Measurements from ENCODE around the gene MS4A10.

MS4A10 gene

GRCh38 chr11:60776167-60776566 is 9.0 kb upstream of the MS4A10 start:
- H3K9me3 ChIP-seq (ENCODE audit: control insufficient read depth, insufficient read depth, low read length): no peaks in the 10 kb centered on the region
- no CpG with 5 or more reads among the region's 4 CpGs for WGBS (ENCODE audit: insufficient coverage, insufficient read length)
- DNase-seq (ENCODE audit: low read depth, low spot score): no peak
- no peaks in the 10 kb centered on the region for H3K27me3 ChIP-seq (ENCODE audit: control insufficient read depth, insufficient read depth, low read length)
- no peaks in the 10 kb centered on the region for H3K36me3 ChIP-seq (ENCODE audit: control insufficient read depth, insufficient read depth, low read length)
- no peaks in the 10 kb centered on the region; the same call in 1 of the 2 replicates for H3K4me1 ChIP-seq (ENCODE audit: control insufficient read depth, insufficient read depth, low read length)
- H3K27ac ChIP-seq (ENCODE audit: low read length): no peak overlapping the region
- no peak overlapping the region for H3K4me3 ChIP-seq (ENCODE audit: low read length)

GRCh38 chr11:60777106-60777505 is 8.0 kb upstream of the MS4A10 start:
- H3K36me3 ChIP-seq (ENCODE audit: control insufficient read depth, insufficient read depth, low read length): no peaks in the 10 kb centered on the region
- H3K9me3 ChIP-seq (ENCODE audit: control insufficient read depth, insufficient read depth, low read length): no peaks in the 10 kb centered on the region
- H3K27ac ChIP-seq (ENCODE audit: low read length): no peak overlapping the region
- no peak for DNase-seq (ENCODE audit: low read depth, low spot score)
- H3K4me3 ChIP-seq (ENCODE audit: low read length): no peak overlapping the region
- H3K27me3 ChIP-seq (ENCODE audit: control insufficient read depth, insufficient read depth, low read length): no peaks in the 10 kb centered on the region
- WGBS (ENCODE audit: insufficient coverage, insufficient read length): no CpG with 5 or more reads among the region's 4 CpGs
- H3K4me1 ChIP-seq (ENCODE audit: control insufficient read depth, insufficient read depth, low read length): no peaks in the 10 kb centered on the region; the same call in 1 of the 2 replicates

- Histone ChIP-seq H3K4me1 (ENCODE audit: control insufficient read depth, insufficient read depth, low read length) (no peaks in the 10 kb centered on the region; the same call in 1 of the 2 replicates), H3K27me3 (ENCODE audit: control insufficient read depth, insufficient read depth, low read length) (no peaks in the 10 kb centered on the region), H3K36me3 (ENCODE audit: control insufficient read depth, insufficient read depth, low read length) (no peaks in the 10 kb centered on the region), H3K4me3 (ENCODE audit: low read length) (no peak overlapping the region), H3K27ac (ENCODE audit: low read length) (no peak overlapping the region), H3K9me3 (ENCODE audit: control insufficient read depth, insufficient read depth, low read length) (no peaks in the 10 kb centered on the region)
- DNase-seq (ENCODE audit: low read depth, low spot score): no peak
- no CpG with 5 or more reads among the region's 2 CpGs for WGBS (ENCODE audit: insufficient coverage, insufficient read length)
These were observed 7.6 kb upstream of the MS4A10 start for GRCh38 chr11:60777572-60777971.

- H3K4me3 ChIP-seq (ENCODE audit: low read length): no peak overlapping the region
- no peaks in the 10 kb centered on the region; the same call in 1 of the 2 replicates for H3K4me1 ChIP-seq (ENCODE audit: control insufficient read depth, insufficient read depth, low read length)
- no CpG with 5 or more reads among the region's 2 CpGs for WGBS (ENCODE audit: insufficient coverage, insufficient read length)
- DNase-seq (ENCODE audit: low read depth, low spot score): no peak
- no peaks in the 10 kb centered on the region for H3K36me3 ChIP-seq (ENCODE audit: control insufficient read depth, insufficient read depth, low read length)
- H3K27me3 ChIP-seq (ENCODE audit: control insufficient read depth, insufficient read depth, low read length): no peaks in the 10 kb centered on the region
- no peaks in the 10 kb centered on the region for H3K9me3 ChIP-seq (ENCODE audit: control insufficient read depth, insufficient read depth, low read length)
- no peak overlapping the region for H3K27ac ChIP-seq (ENCODE audit: low read length)
These were observed 5.1 kb upstream of the MS4A10 start for GRCh38 chr11:60780065-60780464.

- H3K36me3 ChIP-seq (ENCODE audit: control insufficient read depth, insufficient read depth, low read length): no peaks in the 10 kb centered on the region
- no peaks in the 10 kb centered on the region for H3K9me3 ChIP-seq (ENCODE audit: control insufficient read depth, insufficient read depth, low read length)
- no peak overlapping the region for H3K4me3 ChIP-seq (ENCODE audit: low read length)
- no peak for DNase-seq (ENCODE audit: low read depth, low spot score)
- H3K27ac ChIP-seq (ENCODE audit: low read length): no peak overlapping the region
- H3K4me1 ChIP-seq (ENCODE audit: control insufficient read depth, insufficient read depth, low read length): no peaks in the 10 kb centered on the region; the same call in 1 of the 2 replicates
- H3K27me3 ChIP-seq (ENCODE audit: control insufficient read depth, insufficient read depth, low read length): no peaks in the 10 kb centered on the region
These were observed 4.4 kb upstream of the MS4A10 start for GRCh38 chr11:60780774-60781173.

- Histone ChIP-seq H3K4me1 (ENCODE audit: control insufficient read depth, insufficient read depth, low read length) (no peaks in the 10 kb centered on the region; the same call in 1 of the 2 replicates), H3K36me3 (ENCODE audit: control insufficient read depth, insufficient read depth, low read length) (no peaks in the 10 kb centered on the region), H3K27ac (ENCODE audit: low read length) (no peak overlapping the region), H3K4me3 (ENCODE audit: low read length) (no peak overlapping the region), H3K9me3 (ENCODE audit: control insufficient read depth, insufficient read depth, low read length) (no peaks in the 10 kb centered on the region), H3K27me3 (ENCODE audit: control insufficient read depth, insufficient read depth, low read length) (no peaks in the 10 kb centered on the region)
- WGBS (ENCODE audit: insufficient coverage, insufficient read length): no CpG with 5 or more reads among the region's 7 CpGs
- DNase-seq (ENCODE audit: low read depth, low spot score): no peak
These were observed 3.7 kb upstream of the MS4A10 start for GRCh38 chr11:60781286-60781980.

GRCh38 chr11:60781981-60782316 is 3.2 kb upstream of the MS4A10 start:
- no CpG with 5 or more reads among the region's 4 CpGs for WGBS (ENCODE audit: insufficient coverage, insufficient read length)
- DNase-seq (ENCODE audit: low read depth, low spot score): no peak
- no peaks in the 10 kb centered on the region for H3K9me3 ChIP-seq (ENCODE audit: control insufficient read depth, insufficient read depth, low read length)
- no peak overlapping the region for H3K27ac ChIP-seq (ENCODE audit: low read length)
- no peaks in the 10 kb centered on the region for H3K36me3 ChIP-seq (ENCODE audit: control insufficient read depth, insufficient read depth, low read length)
- H3K4me1 ChIP-seq (ENCODE audit: control insufficient read depth, insufficient read depth, low read length): no peaks in the 10 kb centered on the region
- H3K4me3 ChIP-seq (ENCODE audit: low read length): no peak overlapping the region
- H3K27me3 ChIP-seq (ENCODE audit: control insufficient read depth, insufficient read depth, low read length): no peaks in the 10 kb centered on the region

- H3K9me3 ChIP-seq (ENCODE audit: control insufficient read depth, insufficient read depth, low read length): no peaks in the 10 kb centered on the region
- no peaks in the 10 kb centered on the region for H3K4me1 ChIP-seq (ENCODE audit: control insufficient read depth, insufficient read depth, low read length)
- no peaks in the 10 kb centered on the region for H3K27me3 ChIP-seq (ENCODE audit: control insufficient read depth, insufficient read depth, low read length)
- DNase-seq (ENCODE audit: low read depth, low spot score): no peak
- H3K36me3 ChIP-seq (ENCODE audit: control insufficient read depth, insufficient read depth, low read length): no peaks in the 10 kb centered on the region
- no peak overlapping the region for H3K27ac ChIP-seq (ENCODE audit: low read length)
- H3K4me3 ChIP-seq (ENCODE audit: low read length): no peak overlapping the region
- no CpG with 5 or more reads among the region's 12 CpGs for WGBS (ENCODE audit: insufficient coverage, insufficient read length)
These were observed 2.6 kb upstream of the MS4A10 start for GRCh38 chr11:60782393-60783140.

- Histone ChIP-seq H3K4me1 (ENCODE audit: control insufficient read depth, insufficient read depth, low read length) (no peaks in the 10 kb centered on the region), H3K27me3 (ENCODE audit: control insufficient read depth, insufficient read depth, low read length) (no peaks in the 10 kb centered on the region), H3K4me3 (ENCODE audit: low read length) (no peak overlapping the region), H3K27ac (ENCODE audit: low read length) (no peak overlapping the region), H3K9me3 (ENCODE audit: control insufficient read depth, insufficient read depth, low read length) (no peaks in the 10 kb centered on the region), H3K36me3 (ENCODE audit: control insufficient read depth, insufficient read depth, low read length) (no peaks in the 10 kb centered on the region)
- no CpG with 5 or more reads among the region's 8 CpGs for WGBS (ENCODE audit: insufficient coverage, insufficient read length)
- DNase-seq (ENCODE audit: low read depth, low spot score): no peak
These were observed 2.0 kb upstream of the MS4A10 start for GRCh38 chr11:60783141-60783484.

GRCh38 chr11:60783911-60784310 is 1.2 kb upstream of the MS4A10 start:
- DNase-seq (ENCODE audit: low read depth, low spot score): no peak
- no peak overlapping the region for H3K4me3 ChIP-seq (ENCODE audit: low read length)
- no peaks in the 10 kb centered on the region for H3K36me3 ChIP-seq (ENCODE audit: control insufficient read depth, insufficient read depth, low read length)
- H3K27me3 ChIP-seq (ENCODE audit: control insufficient read depth, insufficient read depth, low read length): no peaks in the 10 kb centered on the region
- WGBS (ENCODE audit: insufficient coverage, insufficient read length): no CpG with 5 or more reads among the region's 7 CpGs
- no peaks in the 10 kb centered on the region for H3K9me3 ChIP-seq (ENCODE audit: control insufficient read depth, insufficient read depth, low read length)
- no peaks in the 10 kb centered on the region for H3K4me1 ChIP-seq (ENCODE audit: control insufficient read depth, insufficient read depth, low read length)
- no peak overlapping the region for H3K27ac ChIP-seq (ENCODE audit: low read length)

Data from iPS DF 6.9 (cell line).